ENCODE measurements around the gene VCL.

DNA sequence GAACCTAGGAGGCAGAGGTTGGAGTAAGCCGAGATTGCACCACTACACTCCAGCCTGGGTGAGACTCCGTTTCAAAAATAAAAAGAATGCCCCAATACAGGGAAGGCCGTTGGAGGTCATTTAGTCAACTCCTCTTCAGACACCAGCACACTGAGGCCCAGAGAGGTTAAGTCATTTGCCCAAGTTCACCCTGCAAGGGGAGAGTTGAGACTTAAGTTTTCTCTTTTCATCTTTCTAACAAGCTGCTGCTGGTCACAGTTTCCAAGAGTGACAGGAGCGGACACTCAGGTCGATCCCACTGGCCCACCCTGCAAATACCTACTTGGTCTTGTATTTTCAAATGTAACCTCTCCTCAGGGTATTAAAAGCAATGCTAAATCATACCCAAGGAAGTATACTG lies 30.4 kb upstream of the VCL start:
- TF ChIP-seq, protein P1, sequence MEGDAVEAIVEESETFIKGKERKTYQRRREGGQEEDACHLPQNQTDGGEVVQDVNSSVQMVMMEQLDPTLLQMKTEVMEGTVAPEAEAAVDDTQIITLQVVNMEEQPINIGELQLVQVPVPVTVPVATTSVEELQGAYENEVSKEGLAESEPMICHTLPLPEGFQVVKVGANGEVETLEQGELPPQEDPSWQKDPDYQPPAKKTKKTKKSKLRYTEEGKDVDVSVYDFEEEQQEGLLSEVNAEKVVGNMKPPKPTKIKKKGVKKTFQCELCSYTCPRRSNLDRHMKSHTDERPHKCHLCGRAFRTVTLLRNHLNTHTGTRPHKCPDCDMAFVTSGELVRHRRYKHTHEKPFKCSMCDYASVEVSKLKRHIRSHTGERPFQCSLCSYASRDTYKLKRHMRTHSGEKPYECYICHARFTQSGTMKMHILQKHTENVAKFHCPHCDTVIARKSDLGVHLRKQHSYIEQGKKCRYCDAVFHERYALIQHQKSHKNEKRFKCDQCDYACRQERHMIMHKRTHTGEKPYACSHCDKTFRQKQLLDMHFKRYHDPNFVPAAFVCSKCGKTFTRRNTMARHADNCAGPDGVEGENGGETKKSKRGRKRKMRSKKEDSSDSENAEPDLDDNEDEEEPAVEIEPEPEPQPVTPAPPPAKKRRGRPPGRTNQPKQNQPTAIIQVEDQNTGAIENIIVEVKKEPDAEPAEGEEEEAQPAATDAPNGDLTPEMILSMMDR (IDR thresholded peaks at IDR 0.05): no peak
- TF ChIP-seq POLR2A (IDR thresholded peaks at IDR 0.05): no peak
- no peak for TF ChIP-seq EP300 (IDR thresholded peaks at IDR 0.05; ENCODE audit: low read depth)
- no peak for TF ChIP-seq POLR2AphosphoS5 (IDR thresholded peaks at IDR 0.05)

All from transverse colon (tissue), 4 donors.